Activated B cell treated with CpG ODN at 0.5 μM for 24 hours (primary cell): ENCODE data around the gene ICA1. TPM values are rescaled to one million over a fixed set of nuclear protein-coding genes. Genes with fewer than 3 reads are reported as not detected.

Source experiments
- ATAC-seq: fragments of 200-7000 bp; cut with Tn5 transposase; one replicate; pipeline ENCODE4 v1.10.0; 2021; ENCODE audit warnings: low read depth, mild to moderate bottlenecking, moderate library complexity
- CTCF ChIA-PET: fragments of 350-600 bp; sonication (Branson Sonifier 250); formaldehyde crosslinking; loops from one replicate; lab custom pipeline; 2021; ENCODE audit warnings: antibody characterized with exemption; lab: Charles Lee
- POLR2A ChIA-PET: fragments of 350-600 bp; sonication (Branson Sonifier 250); formaldehyde crosslinking; loops from one replicate; lab custom pipeline; 2021; ENCODE audit warnings: antibody characterized with exemption; lab: Charles Lee
- DNase-seq: peaks from one replicate; pipeline ENCODE4 v3.0.0; 2022
- H3K27ac Mint-ChIP-seq: one replicate; pipeline ENCODE4 v1.8.0; 2020; ENCODE audit warnings: mixed read lengths
- H3K27me3 Mint-ChIP-seq: one replicate; pipeline ENCODE4 v1.8.0; 2021; ENCODE audit warnings: mixed read lengths
- H3K36me3 Mint-ChIP-seq: one replicate; pipeline ENCODE4 v1.8.0; 2021; ENCODE audit warnings: low read depth, mixed read lengths
- H3K4me1 Mint-ChIP-seq: one replicate; pipeline ENCODE4 v1.8.0; 2021; ENCODE audit warnings: mixed read lengths
- H3K4me3 Mint-ChIP-seq: one replicate; pipeline ENCODE4 v1.8.0; 2020; ENCODE audit warnings: mild to moderate bottlenecking, mixed read lengths
- H3K9me3 Mint-ChIP-seq: one replicate; pipeline ENCODE4 v1.8.0; 2020; ENCODE audit warnings: mixed read lengths
- CTCF ChIP-seq: fragments of 200-600 bp; IDR thresholded peaks from one replicate; pipeline ENCODE4 v1.8.0; 2022; ENCODE audit warnings: antibody characterized with exemption, mild to moderate bottlenecking
- intact Hi-C: fragments of 100-400 bp; cut with micrococcal nuclease; formaldehyde crosslinking; loops from one replicate; pipeline ENCODE4 v1.15.1; 2024
- total RNA-seq: library from RNA; stranded (reverse); gene quantifications from 2 replicates; pipeline ENCODE4 v1.2.3, GENCODE V29; 2022

ICA1 gene
- total RNA-seq, 1 donor from 2014 or later: not detected

GRCh38 chr7:8236780-8237407 is 25.1 kb downstream of the ICA1 start:
- Mint-ChIP-seq H3K36me3 (no peaks in the 10 kb centered on the region), H3K4me3 (no peak overlapping the region), H3K4me1 (no peaks in the 10 kb centered on the region), H3K9me3 (peaks cover under 1% of the 10 kb centered on the region), H3K27ac (no peak overlapping the region), H3K27me3 (peaks cover 21% of the 10 kb centered on the region)
- POLR2A ChIA-PET: no interaction called here
- intact Hi-C loops: no loop called here
- DNase-seq: no peak
- CTCF ChIA-PET: no interaction called here
- no peak for ATAC-seq
- TF ChIP-seq CTCF: no peak

- intact Hi-C loops: no loop called here
- CTCF ChIA-PET: no interaction called here
- Mint-ChIP-seq H3K9me3 (no peaks in the 10 kb centered on the region), H3K27me3 (peaks cover 6% of the 10 kb centered on the region), H3K36me3 (no peaks in the 10 kb centered on the region), H3K27ac (no peak overlapping the region), H3K4me3 (no peak overlapping the region), H3K4me1 (no peaks in the 10 kb centered on the region)
- TF ChIP-seq CTCF: no peak
- POLR2A ChIA-PET: no interaction called here
- DNase-seq (no peak), ATAC-seq (no peak)
Measured at GRCh38 chr7:8232999-8233847, 28.7 kb downstream of the ICA1 start.

- no peaks in the 10 kb centered on the region for H3K36me3 Mint-ChIP-seq
- ATAC-seq (no peak), DNase-seq (no peak)
- CTCF ChIA-PET: no interaction called here
- intact Hi-C loops: no loop called here
- no peak for TF ChIP-seq CTCF
- H3K27ac Mint-ChIP-seq: no peak overlapping the region
- H3K4me3 Mint-ChIP-seq: no peak overlapping the region
- POLR2A ChIA-PET: no interaction called here
- no peaks in the 10 kb centered on the region for H3K9me3 Mint-ChIP-seq
- peaks cover 7% of the 10 kb centered on the region for H3K27me3 Mint-ChIP-seq
- H3K4me1 Mint-ChIP-seq: no peaks in the 10 kb centered on the region
Measured at GRCh38 chr7:8229927-8230326, 32.0 kb downstream of the ICA1 start.

- no peak for ATAC-seq
- CTCF ChIA-PET: no interaction called here
Measured at GRCh38 chr7:8228766-8229674, 32.9 kb downstream of the ICA1 start.

More at GRCh38 chr7:8228766-8229674, 32.9 kb downstream of the ICA1 start:
- H3K4me3 Mint-ChIP-seq: no peak overlapping the region
- H3K36me3 Mint-ChIP-seq: no peaks in the 10 kb centered on the region
- no peaks in the 10 kb centered on the region for H3K4me1 Mint-ChIP-seq
- no peak for DNase-seq
- peaks cover 11% of the 10 kb centered on the region for H3K27me3 Mint-ChIP-seq
- intact Hi-C loops: no loop called here
- H3K9me3 Mint-ChIP-seq: no peaks in the 10 kb centered on the region
- POLR2A ChIA-PET: no interaction called here
- H3K27ac Mint-ChIP-seq: no peak overlapping the region
- TF ChIP-seq CTCF: no peak
